Measurements from ENCODE around the gene AHCYL2. TPM values are rescaled to one million over a fixed set of nuclear protein-coding genes. Genes with fewer than 3 reads are reported as not detected.

AHCYL2 gene
- total and polyA plus RNA-seq, 8 donors = 5.1 to 16.8 (median 13.3) TPM

DNA sequence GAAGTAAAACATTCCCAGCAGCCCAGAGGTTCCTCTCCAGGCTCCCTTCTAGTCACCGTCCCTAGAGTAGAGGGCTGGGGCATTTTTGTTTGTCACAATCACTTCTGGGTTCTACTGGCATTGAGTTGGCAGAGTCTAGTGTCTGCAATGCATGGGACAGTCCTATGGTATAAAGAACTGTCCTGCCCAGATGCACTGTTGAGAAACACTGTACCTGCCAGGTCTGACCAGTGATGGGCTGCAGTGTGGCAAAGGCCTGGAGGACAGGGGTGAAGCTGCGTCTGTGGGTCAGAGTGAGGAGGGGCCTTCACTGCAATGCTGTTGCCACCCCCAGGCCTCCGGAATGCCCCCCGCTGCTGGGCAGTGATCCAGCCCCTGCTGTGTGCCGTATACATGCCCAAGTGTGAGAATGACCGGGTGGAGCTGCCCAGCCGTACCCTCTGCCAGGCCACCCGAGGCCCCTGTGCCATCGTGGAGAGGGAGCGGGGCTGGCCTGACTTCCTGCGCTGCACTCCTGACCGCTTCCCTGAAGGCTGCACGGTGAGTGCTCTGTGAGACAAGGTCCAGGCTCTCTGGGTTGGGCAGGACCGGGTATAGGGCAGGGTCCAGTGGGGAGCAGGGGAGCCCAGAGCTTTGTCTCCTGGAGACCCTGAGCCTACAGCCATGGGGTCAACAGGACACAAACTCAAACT, 21.6 kb upstream of the AHCYL2 start:
- FAIRE-seq (no peak), ATAC-seq (no peak), DNase-seq (no peak)
- no peaks in the 10 kb centered on the region for H3K36me3 ChIP-seq
- WGBS, 2 donors = 87 to 90% methylated on average over 14 of the region's 14 CpGs
- H3K4me1 ChIP-seq = no peaks in the 10 kb centered on the region
- no peaks in the 10 kb centered on the region for H3K9me3 ChIP-seq
- no peak overlapping the region for H3K4me3 ChIP-seq
- TF ChIP-seq, protein P1, sequence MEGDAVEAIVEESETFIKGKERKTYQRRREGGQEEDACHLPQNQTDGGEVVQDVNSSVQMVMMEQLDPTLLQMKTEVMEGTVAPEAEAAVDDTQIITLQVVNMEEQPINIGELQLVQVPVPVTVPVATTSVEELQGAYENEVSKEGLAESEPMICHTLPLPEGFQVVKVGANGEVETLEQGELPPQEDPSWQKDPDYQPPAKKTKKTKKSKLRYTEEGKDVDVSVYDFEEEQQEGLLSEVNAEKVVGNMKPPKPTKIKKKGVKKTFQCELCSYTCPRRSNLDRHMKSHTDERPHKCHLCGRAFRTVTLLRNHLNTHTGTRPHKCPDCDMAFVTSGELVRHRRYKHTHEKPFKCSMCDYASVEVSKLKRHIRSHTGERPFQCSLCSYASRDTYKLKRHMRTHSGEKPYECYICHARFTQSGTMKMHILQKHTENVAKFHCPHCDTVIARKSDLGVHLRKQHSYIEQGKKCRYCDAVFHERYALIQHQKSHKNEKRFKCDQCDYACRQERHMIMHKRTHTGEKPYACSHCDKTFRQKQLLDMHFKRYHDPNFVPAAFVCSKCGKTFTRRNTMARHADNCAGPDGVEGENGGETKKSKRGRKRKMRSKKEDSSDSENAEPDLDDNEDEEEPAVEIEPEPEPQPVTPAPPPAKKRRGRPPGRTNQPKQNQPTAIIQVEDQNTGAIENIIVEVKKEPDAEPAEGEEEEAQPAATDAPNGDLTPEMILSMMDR (IDR thresholded peaks at IDR 0.05) = no peak
- intact Hi-C loops (cut with DNase I) = loop anchor here in 1 of 3 donors (10.0 kb wide), 1 partner anchor 298 kb away; no protein-coding TSS in a partner anchor
- no peaks in the 10 kb centered on the region for H3K27me3 ChIP-seq
- H3K27ac ChIP-seq = no peak overlapping the region

DNA sequence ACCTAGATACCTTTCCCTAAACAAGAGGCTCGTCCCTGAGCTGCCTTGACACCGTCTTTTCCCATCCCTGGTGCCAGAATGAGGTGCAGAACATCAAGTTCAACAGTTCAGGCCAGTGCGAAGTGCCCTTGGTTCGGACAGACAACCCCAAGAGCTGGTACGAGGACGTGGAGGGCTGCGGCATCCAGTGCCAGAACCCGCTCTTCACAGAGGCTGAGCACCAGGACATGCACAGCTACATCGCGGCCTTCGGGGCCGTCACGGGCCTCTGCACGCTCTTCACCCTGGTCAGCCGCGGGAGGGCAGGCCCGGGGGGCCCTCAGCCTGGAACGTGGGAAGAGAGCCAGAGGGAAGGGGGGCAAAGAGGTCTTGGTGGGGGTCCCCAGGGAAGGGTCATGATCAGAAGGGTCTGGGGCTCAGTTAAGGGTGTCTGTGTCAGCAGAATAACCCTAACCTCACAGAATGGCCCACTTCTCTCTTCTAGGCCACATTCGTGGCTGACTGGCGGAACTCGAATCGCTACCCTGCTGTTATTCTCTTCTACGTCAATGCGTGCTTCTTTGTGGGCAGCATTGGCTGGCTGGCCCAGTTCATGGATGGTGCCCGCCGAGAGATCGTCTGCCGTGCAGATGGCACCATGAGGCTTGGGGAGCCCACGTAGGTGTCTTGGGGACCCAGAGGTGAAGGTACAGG, 19.6 kb upstream of the AHCYL2 start:
- H3K27ac ChIP-seq = no peak overlapping the region
- WGBS, 2 donors = 90 to 93% methylated on average over 29 of the region's 29 CpGs
- H3K27me3 ChIP-seq = no peaks in the 10 kb centered on the region
- H3K4me1 ChIP-seq = no peaks in the 10 kb centered on the region
- no peak for FAIRE-seq
- ATAC-seq = no peak
- no peak overlapping the region for H3K4me3 ChIP-seq
- intact Hi-C loops (cut with DNase I) = loop anchor here in 2 of 3 donors (5.0 to 10.0 kb wide), 3 partner anchors 33 to 300 kb away; no protein-coding TSS in a partner anchor
- TF ChIP-seq, protein P1 (IDR thresholded peaks at IDR 0.05) = no peak
- DNase-seq = no peak
- no peaks in the 10 kb centered on the region for H3K36me3 ChIP-seq
- H3K9me3 ChIP-seq = no peaks in the 10 kb centered on the region

DNA sequence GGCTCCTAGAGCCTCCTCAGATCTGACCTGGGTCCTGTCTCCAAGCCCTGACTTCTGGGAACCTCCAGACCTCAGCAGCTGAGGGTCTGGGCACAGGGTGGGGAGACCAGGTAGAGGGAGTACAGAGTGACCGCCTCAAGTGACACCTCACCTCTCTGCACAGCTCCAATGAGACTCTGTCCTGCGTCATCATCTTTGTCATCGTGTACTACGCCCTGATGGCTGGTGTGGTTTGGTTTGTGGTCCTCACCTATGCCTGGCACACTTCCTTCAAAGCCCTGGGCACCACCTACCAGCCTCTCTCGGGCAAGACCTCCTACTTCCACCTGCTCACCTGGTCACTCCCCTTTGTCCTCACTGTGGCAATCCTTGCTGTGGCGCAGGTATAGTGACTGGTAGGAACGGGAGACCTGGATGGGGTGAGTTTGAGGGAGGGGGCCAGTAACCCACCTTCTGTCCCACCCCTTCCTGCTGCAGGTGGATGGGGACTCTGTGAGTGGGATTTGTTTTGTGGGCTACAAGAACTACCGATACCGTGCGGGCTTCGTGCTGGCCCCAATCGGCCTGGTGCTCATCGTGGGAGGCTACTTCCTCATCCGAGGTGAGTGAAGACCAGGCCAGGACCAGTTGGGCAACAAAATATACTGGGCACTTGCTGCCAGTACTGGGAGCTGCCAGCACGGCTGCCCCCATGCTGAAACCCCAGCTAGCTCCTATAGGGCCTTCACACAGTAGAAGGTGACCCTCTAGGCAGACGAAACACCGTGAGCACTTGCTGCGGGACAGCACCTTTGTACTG, 18.6 kb upstream of the AHCYL2 start:
- DNase-seq (no peak), FAIRE-seq (no peak), ATAC-seq (no peak)
- intact Hi-C loops (cut with DNase I) = loop anchor here in 2 of 3 donors (5.0 to 10.0 kb wide), 3 partner anchors 34 to 301 kb away; no protein-coding TSS in a partner anchor
- H3K27me3 ChIP-seq = no peaks in the 10 kb centered on the region
- H3K27ac ChIP-seq = no peak overlapping the region
- no peak overlapping the region for H3K4me3 ChIP-seq
- no peaks in the 10 kb centered on the region for H3K9me3 ChIP-seq
- TF ChIP-seq, protein P1 (IDR thresholded peaks at IDR 0.05) = no peak
- H3K36me3 ChIP-seq = no peaks in the 10 kb centered on the region
- WGBS, 2 donors = 91 to 95% methylated on average over 18 of the region's 18 CpGs
- no peaks in the 10 kb centered on the region for H3K4me1 ChIP-seq

DNA sequence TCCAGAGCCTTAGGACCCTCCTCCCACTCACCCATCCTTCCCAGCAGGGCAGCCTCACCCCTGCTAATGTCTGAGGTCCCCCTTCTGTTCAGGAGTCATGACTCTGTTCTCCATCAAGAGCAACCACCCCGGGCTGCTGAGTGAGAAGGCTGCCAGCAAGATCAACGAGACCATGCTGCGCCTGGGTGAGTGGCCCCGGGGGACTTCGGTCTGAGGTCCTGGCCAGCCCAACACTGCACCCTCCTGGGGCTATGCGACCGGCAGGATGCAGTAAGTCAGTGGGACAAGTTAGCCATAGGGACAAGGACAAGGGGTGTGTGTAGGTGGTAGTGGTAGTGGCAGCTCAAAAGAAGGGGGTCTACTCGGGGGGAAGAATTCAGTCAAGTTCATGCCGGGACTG, 16.2 kb upstream of the AHCYL2 start:
- Histone ChIP-seq H3K4me1 (no peaks in the 10 kb centered on the region), H3K9me3 (no peaks in the 10 kb centered on the region), H3K4me3 (no peak overlapping the region), H3K27me3 (no peaks in the 10 kb centered on the region), H3K27ac (no peak overlapping the region), H3K36me3 (no peaks in the 10 kb centered on the region)
- intact Hi-C loops (cut with DNase I) = loop anchor here in 2 of 3 donors (5.0 to 10.0 kb wide), 3 partner anchors 36 to 304 kb away; no protein-coding TSS in a partner anchor
- WGBS, 2 donors = 79 to 81% methylated on average over 9 of the region's 9 CpGs
- TF ChIP-seq, protein P1 (IDR thresholded peaks at IDR 0.05) = no peak
- ATAC-seq = no peak
- no peak for FAIRE-seq
- DNase-seq = no peak
